Peyer's patch (tissue), 4 donors: ENCODE results near the gene PREP.

Source experiments
- POLR2A ChIP-seq, 2 donors: fragments of 450-650 bp; IDR thresholded peaks; one replicate each; pipeline ENCODE4 v1.5.1; 2017; ENCODE audit warnings: antibody characterized with exemption in 2 of 2, mild to moderate bottlenecking in 2 of 2, moderate library complexity in 2 of 2
- TF ChIP-seq, protein P1 (sequence below), 6 experiments: fragments of 450-650 bp in 4 of 6; fragments of 200-600 bp in 2 of 6; sonication (generic) in 1 of 6; IDR thresholded peaks; one replicate each; pipeline ENCODE4 v1.5.1; 2017 to 2019; ENCODE audit warnings: antibody characterized with exemption in 6 of 6, mild to moderate bottlenecking in 3 of 6, moderate library complexity in 1 of 6

DNA sequence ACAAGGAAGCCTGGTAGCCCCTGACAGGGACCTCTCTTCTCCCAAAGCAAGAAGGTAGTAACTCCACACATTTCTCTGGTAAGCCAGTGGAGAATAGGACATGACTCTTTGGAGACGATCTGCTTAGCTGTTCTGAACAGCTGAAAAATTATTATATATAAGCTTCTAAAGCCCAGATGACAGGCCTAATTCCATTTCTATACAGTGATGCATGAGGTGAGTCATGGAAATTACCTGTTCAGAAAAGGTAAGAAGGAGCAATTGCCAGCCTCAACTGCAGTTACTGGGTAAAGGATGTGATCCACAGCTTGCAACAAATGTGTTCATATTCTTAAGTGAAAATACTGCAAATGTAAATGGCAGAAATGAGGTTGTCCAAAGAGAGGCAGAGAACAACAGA lies 54.0 kb downstream of the PREP start:
- TF ChIP-seq, protein P1, sequence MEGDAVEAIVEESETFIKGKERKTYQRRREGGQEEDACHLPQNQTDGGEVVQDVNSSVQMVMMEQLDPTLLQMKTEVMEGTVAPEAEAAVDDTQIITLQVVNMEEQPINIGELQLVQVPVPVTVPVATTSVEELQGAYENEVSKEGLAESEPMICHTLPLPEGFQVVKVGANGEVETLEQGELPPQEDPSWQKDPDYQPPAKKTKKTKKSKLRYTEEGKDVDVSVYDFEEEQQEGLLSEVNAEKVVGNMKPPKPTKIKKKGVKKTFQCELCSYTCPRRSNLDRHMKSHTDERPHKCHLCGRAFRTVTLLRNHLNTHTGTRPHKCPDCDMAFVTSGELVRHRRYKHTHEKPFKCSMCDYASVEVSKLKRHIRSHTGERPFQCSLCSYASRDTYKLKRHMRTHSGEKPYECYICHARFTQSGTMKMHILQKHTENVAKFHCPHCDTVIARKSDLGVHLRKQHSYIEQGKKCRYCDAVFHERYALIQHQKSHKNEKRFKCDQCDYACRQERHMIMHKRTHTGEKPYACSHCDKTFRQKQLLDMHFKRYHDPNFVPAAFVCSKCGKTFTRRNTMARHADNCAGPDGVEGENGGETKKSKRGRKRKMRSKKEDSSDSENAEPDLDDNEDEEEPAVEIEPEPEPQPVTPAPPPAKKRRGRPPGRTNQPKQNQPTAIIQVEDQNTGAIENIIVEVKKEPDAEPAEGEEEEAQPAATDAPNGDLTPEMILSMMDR (IDR thresholded peaks at IDR 0.05), result no peak
- TF ChIP-seq POLR2A (IDR thresholded peaks at IDR 0.05), result no peak
